GM21825 (cell line): Measurements from ENCODE around the gene CDK14.
"Not testable (repeated sequence)": the region's sequence is repeated elsewhere in the genome, so short reads cannot be mapped to it uniquely, and the experiment has no call there.

Experiments used
- ATAC-seq: cut with Tn5 transposase; IDR thresholded peaks from one replicate; pipeline ENCODE4 v1.9.1; 2021; ENCODE audit warnings: mild to moderate bottlenecking, moderate library complexity; ENCODE audit not compliant: unreplicated experiment

The CDK14 gene

GRCh38 chr7:90879924-90880323 lies 283.8 kb downstream of the CDK14 start:
- no peak for ATAC-seq

- ATAC-seq, result no peak
Observed at GRCh38 chr7:90886416-90886815, 290.3 kb downstream of the CDK14 start.

GRCh38 chr7:90889210-90889609 lies 293.1 kb downstream of the CDK14 start:
- no peak for ATAC-seq

- no peak for ATAC-seq
Observed at GRCh38 chr7:90889644-90890043, 293.5 kb downstream of the CDK14 start.

GRCh38 chr7:90891529-90891928 lies 295.4 kb downstream of the CDK14 start:
- no peak for ATAC-seq

GRCh38 chr7:90892213-90892612 lies 296.1 kb downstream of the CDK14 start:
- ATAC-seq, result peak; percentile 77

GRCh38 chr7:90894122-90894521 lies 298.0 kb downstream of the CDK14 start:
- no peak for ATAC-seq

GRCh38 chr7:90896458-90896857 lies 300.3 kb downstream of the CDK14 start:
- no peak for ATAC-seq

- no peak for ATAC-seq
Observed at GRCh38 chr7:90897961-90898469, 301.9 kb downstream of the CDK14 start.

- ATAC-seq, result no peak
Observed at GRCh38 chr7:90900628-90901356, 304.7 kb downstream of the CDK14 start.

GRCh38 chr7:90903841-90904240 lies 307.7 kb downstream of the CDK14 start:
- no peak for ATAC-seq

GRCh38 chr7:90910136-90910535 lies 314.0 kb downstream of the CDK14 start:
- no peak for ATAC-seq

GRCh38 chr7:90916319-90916718 lies 320.2 kb downstream of the CDK14 start:
- no peak for ATAC-seq

GRCh38 chr7:90917539-90917938 lies 321.4 kb downstream of the CDK14 start:
- ATAC-seq, result no peak

- no peak for ATAC-seq
Observed at GRCh38 chr7:90918303-90918702, 322.2 kb downstream of the CDK14 start.

- no peak for ATAC-seq
Observed at GRCh38 chr7:90919816-90920215, 323.7 kb downstream of the CDK14 start.

GRCh38 chr7:90920336-90920735 lies 324.2 kb downstream of the CDK14 start:
- no peak for ATAC-seq

GRCh38 chr7:90923541-90923997 lies 327.4 kb downstream of the CDK14 start:
- no peak for ATAC-seq

- ATAC-seq, result not testable (repeated sequence)
Observed at GRCh38 chr7:90928700-90929424, 332.7 kb downstream of the CDK14 start.

GRCh38 chr7:90931986-90932916 lies 336.1 kb downstream of the CDK14 start:
- peak; percentile 98 for ATAC-seq

- no peak for ATAC-seq
Observed at GRCh38 chr7:90933041-90933440, 336.9 kb downstream of the CDK14 start.
